Stimulated activated CD4-positive, alpha-beta T cell treated with anti-CD3 and anti-CD28 coated beads, Interleukin-12 subunit alpha, Interleukin-12 subunit beta, amount 100 ng/mL, for 24 hours (primary cell): ENCODE measurements around the gene SI.
"Not testable (repeated sequence)": the region's sequence is repeated elsewhere in the genome, so short reads cannot be mapped to it uniquely, and the experiment has no call there.

Experiments used
- DNase-seq, 2 experiments: peaks; one replicate each; pipeline ENCODE4 v3.0.0-alpha.2; 2020; ENCODE audit warnings: low read depth in 2 of 2

SI gene

GRCh38 chr3:165078293-165078692 lies at the start of gene SI:
Gene SI (minus strand): TSS chr3:165078496. CDS start chr3:165076012, 2,484 bp downstream.
- DNase-seq: no peak

GRCh38 chr3:165125836-165126235 lies 47.5 kb upstream of the SI start:
- DNase-seq: no peak

- DNase-seq: no peak
Measured at GRCh38 chr3:165111401-165111800, 33.1 kb upstream of the SI start.

GRCh38 chr3:165103616-165104015 lies 25.3 kb upstream of the SI start:
- no peak for DNase-seq

GRCh38 chr3:165082650-165083049 lies 4.4 kb upstream of the SI start:
- no peak for DNase-seq

- no peak for DNase-seq
Measured at GRCh38 chr3:165081183-165081582, 2.9 kb upstream of the SI start.

- DNase-seq: no peak
Measured at GRCh38 chr3:165075695-165076094, 2.6 kb downstream of the SI start.

GRCh38 chr3:165070682-165071081 lies 7.6 kb downstream of the SI start:
- no peak for DNase-seq

GRCh38 chr3:165056510-165056909 lies 21.8 kb downstream of the SI start:
- no peak for DNase-seq

GRCh38 chr3:165040186-165040585 lies 38.1 kb downstream of the SI start:
- DNase-seq: no peak

- DNase-seq: no peak
Measured at GRCh38 chr3:165011557-165011956, 66.7 kb downstream of the SI start.

GRCh38 chr3:164984947-164985346 lies 93.3 kb downstream of the SI start:
- DNase-seq: no peak

GRCh38 chr3:164962610-164963009 lies 115.7 kb downstream of the SI start:
- DNase-seq: no peak

- DNase-seq: no peak
Measured at GRCh38 chr3:164952966-164953365, 125.3 kb downstream of the SI start.

- DNase-seq: not testable (repeated sequence)
Measured at GRCh38 chr3:164951403-164951802, 126.9 kb downstream of the SI start.

GRCh38 chr3:164940745-164941144 lies 137.6 kb downstream of the SI start:
- no peak for DNase-seq

- no peak for DNase-seq
Measured at GRCh38 chr3:164929642-164930041, 148.7 kb downstream of the SI start.
